ENCODE results near the gene STT3A. TPM values are rescaled to one million over a fixed set of nuclear protein-coding genes. Genes with fewer than 3 reads are reported as not detected.

Gene STT3A
- total RNA-seq, 1 donor from 2014 or later: 187 TPM

DNA sequence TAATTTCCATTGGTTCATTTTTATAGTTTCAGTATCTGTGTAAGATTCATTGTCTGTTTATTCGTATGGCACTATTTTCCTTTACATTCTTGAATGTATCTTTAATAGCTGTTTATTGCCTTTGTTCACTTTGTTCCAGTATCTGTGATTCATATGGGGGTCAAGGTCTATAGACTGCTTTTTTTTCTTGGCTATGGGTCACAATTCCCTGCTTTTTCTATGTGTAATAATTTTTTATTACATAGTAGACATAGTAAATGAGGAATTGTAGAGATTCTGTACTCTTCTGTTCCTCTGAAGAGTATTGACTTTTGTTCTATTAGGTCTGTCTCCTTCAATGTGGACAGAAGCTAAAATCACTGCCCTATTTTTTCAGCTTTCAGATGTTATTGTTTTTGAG, 77.5 kb downstream of the STT3A start:
- no peak for DNase-seq (ENCODE audit: low read depth)
- no peak for TF ChIP-seq CTCF (IDR thresholded peaks at IDR 0.05; ENCODE audit: insufficient read depth, low read length, poor library complexity, severe bottlenecking)
- no peak overlapping the region for H3K4me3 ChIP-seq (ENCODE audit: low read depth, low read length)

GRCh38 chr11:125671561-125671960, 78.9 kb downstream of the STT3A start:
- Histone ChIP-seq H3K4me3 (ENCODE audit: low read depth, low read length) (no peak overlapping the region), H3K27me3 (ENCODE audit: control insufficient read depth, insufficient read depth, low read length) (no peaks in the 10 kb centered on the region), H3K36me3 (ENCODE audit: control insufficient read depth, insufficient read depth, low read length) (no peaks in the 10 kb centered on the region)
- no peak for TF ChIP-seq CTCF (IDR thresholded peaks at IDR 0.05; ENCODE audit: insufficient read depth, low read length, poor library complexity, severe bottlenecking)
- no peak for DNase-seq (ENCODE audit: low read depth)

More for the DNA sequence above, 77.5 kb downstream of the STT3A start:
- Histone ChIP-seq H3K36me3 (ENCODE audit: control insufficient read depth, insufficient read depth, low read length) (no peaks in the 10 kb centered on the region), H3K27me3 (ENCODE audit: control insufficient read depth, insufficient read depth, low read length) (no peaks in the 10 kb centered on the region)

Other genes starting within 250 kb of the STT3A start
- 46.1 and 48.7 TPM in 2 replicates for gene FEZ1, start 96.6 kb upstream of the STT3A start, total RNA-seq
- gene EI24, start 23.4 kb upstream of the STT3A start, total RNA-seq: 129 and 146 TPM in 2 replicates
- 17.5 and 19.3 TPM in 2 replicates for gene CHEK1, start 32.3 kb downstream of the STT3A start, total RNA-seq
- gene ACRV1, start 88.0 kb downstream of the STT3A start, total RNA-seq: not detected in 2 replicates
- not detected in 2 replicates for gene PATE1, start 153.4 kb downstream of the STT3A start, total RNA-seq
- gene PATE2, start 186.0 kb downstream of the STT3A start, total RNA-seq: 0.27 TPM in 1 of 2 replicates, not detected in the other
- not detected in 2 replicates for gene PATE3, start 195.3 kb downstream of the STT3A start, total RNA-seq
- gene PATE4, start 240.5 kb downstream of the STT3A start, total RNA-seq: not detected in 2 replicates